KG1 (cell line): Measurements from ENCODE around the gene TSPOAP1.

ENCODE experiments used
- DNase-seq: peaks from one replicate; lab custom pipeline; 2025; lab: John Stamatoyannopoulos, UW

The TSPOAP1 gene

DNA sequence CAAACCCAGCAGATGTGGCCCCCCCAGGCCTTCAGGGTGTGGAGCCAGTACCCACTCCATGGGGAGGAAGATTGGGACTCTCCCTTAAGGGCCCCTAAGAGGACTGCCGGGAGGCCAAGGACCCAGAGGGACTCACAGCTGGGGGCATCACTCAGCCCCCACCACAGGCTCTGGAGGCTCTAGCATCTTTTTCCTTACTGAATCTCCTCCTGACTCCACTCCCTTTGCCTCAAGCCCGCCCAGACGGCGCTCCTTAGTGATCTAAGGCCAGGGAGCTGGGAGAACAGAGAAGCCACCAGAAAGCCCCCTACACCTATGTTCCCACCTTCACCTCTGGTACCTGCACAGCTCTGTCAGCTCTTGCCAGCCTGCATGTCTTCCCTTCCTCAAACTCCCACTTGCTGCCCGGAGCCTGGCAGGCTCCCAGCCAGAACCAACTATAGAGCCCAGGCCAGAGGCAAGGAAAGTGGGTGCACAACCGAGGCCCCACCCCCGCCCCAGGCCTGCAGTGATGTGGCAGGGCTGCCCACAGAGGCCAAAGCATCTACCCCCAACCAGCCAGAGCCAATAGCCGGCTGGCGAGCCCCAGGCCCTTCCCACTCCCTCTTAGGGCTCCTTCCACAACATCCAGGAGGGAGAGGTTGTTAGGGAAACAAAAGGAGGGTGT is 25.5 kb downstream of the TSPOAP1 start:
- DNase-seq = no peak

DNA sequence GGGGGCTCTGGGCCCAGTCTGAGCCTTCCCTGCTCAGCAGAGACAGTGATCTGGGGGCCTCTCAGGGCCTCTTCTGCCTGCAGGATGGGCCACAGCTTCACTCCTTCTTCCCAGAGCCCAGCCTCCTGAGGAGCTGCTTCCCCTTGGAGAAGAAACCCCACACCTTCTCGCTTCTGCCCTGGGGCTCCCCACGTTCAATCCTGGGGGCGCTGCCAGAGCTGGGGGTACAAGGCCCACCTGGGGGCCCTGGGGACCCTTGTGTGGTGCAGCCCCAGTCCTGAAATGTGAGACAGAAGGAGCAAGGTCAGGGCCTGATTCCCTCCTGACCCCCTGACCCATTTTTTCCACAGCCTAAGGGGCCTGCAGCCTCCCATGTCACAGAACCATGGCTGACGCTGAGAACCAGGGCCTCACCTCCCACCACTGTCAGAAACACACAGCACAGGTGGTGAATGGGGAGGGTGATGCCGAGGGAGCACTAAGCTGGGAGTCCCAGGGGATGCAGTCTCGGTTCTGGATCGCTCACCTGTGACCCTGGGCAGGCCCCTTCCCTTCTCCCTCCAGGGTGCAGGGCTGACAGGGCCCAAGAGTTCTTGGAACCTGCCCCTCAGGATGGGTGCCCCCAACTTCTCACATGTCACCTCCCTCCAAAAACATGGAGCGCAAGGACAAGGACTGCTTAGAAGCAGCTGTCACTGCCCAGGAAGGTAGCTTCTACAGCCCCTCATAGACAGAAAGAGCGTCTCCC is 26.2 kb downstream of the TSPOAP1 start:
- no peak for DNase-seq

DNA sequence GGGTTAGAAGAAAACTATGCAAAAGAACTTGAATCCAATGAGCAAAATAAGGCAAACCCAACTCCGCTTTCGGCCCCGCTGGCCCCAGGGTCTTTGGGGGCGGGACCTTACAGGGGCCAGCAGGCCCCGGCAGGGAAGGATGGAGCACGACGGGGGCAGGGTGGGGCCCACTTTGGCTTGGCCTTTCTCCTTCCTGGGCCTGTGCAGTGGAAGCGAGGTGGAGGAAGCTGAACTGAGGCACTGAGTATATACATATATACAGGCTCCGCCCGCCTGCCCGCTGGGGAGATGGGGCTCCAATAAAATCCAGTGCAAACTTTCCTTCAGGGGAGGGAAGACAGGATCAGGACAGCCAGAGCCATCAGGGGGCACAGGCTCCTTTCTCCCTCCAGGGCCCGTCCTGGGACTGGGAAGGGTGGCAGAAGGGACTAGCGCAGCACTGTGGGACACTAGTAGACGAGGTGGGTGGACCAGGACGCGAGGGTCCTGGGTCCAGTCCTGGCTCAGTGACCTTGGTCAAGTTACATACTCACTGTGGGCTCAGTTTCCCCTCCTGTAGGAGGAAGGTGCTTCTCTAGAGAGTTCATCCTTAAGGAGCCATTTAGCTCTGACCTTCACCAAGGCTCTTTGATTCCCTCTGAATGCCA is 27.0 kb downstream of the TSPOAP1 start:
- no peak for DNase-seq

DNA sequence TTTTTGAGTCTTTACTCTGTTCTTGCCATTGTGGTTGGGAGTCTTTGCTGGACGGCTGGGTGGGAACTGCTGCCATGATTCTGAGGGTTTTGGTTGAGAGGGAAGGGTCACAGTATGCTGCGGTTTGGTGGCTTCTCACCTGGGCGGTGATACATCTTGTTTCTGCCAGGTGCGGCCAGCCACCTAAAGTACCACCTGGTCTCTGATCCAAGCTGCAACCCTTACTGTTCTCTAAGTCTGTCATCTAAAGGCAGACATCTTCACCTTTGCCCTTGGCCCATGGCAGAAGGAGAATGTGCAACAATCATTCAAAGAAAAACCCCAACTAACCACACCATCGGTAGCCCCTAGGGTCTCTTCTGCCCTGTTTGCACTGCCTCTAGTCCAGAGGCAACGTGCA is 28.3 kb downstream of the TSPOAP1 start:
- DNase-seq = no peak

DNA sequence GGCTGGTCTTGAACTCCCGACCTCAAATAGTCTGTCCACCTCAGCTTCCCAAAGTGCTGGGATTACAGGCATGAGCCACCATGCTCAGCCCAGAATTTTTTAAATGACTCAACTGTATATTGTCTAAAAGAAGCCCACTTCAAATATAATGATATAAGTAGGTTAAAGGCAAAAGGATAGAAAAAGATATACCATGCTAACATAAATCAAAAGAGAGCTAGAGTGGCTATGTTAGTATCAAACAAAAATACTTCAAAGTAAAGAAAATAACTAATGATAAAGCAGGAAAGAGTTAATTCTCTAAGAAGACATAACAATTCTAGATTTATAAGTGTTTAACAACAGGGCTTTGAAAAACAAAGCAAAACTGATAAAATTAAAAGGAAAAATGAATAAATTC is 34.6 kb downstream of the TSPOAP1 start:
- no peak for DNase-seq

DNA sequence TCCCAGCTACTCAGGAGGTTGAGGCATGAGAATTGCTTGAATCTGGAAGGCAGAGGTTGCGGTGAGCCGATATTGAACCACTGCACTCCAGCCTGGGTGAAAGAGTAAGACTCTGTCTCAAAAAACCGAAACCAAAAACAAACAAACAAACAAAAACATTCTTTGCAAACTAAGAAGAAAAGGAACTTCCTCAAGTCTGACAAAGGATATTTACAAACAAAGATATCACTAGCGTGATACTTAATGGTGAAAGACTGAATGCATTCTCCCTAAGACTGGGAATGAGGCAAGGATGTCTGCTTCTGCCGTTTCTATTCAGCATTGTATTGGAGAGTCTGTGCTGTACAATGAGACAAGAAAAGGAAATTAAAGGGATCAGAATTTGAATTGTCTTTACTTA is 37.3 kb downstream of the TSPOAP1 start:
- DNase-seq = no peak

DNA sequence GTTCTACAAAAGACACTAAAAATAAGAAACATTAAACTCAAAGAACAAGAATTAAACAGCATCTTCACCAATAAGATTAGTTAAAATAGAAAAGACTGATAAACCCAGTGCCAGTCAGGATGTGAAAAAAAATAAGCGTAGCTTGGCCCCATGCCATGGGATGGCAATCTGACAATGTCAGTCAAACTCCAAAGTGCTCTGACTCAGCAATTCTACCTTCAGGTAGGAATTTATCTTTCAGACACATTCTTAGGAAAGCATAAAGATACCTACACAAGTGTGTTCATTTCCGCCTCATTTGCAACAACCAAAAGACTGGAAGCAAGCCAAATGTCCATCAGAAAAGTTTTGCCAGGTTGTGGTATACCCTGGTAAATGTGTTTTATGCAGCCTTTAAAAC is 38.7 kb downstream of the TSPOAP1 start:
- DNase-seq = no peak

DNA sequence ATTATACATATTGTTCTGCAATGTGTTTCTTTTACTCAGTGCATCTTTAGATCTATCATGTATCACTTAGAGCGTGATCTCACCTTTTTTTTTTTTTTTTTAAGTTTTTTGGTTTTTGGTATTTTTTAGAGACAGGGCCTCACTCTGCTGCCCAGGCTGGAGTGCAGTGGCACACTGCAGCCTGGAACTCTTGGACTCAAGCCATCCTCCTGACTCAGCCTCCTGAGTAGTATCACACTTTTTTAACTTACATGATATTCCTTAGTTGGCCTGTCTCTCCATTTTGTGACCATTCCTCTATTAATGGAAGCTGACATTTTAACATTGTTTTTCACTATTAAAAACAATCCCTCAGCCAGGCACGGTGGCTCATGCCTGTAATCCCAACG is 43.2 kb downstream of the TSPOAP1 start:
- no peak for DNase-seq

DNA sequence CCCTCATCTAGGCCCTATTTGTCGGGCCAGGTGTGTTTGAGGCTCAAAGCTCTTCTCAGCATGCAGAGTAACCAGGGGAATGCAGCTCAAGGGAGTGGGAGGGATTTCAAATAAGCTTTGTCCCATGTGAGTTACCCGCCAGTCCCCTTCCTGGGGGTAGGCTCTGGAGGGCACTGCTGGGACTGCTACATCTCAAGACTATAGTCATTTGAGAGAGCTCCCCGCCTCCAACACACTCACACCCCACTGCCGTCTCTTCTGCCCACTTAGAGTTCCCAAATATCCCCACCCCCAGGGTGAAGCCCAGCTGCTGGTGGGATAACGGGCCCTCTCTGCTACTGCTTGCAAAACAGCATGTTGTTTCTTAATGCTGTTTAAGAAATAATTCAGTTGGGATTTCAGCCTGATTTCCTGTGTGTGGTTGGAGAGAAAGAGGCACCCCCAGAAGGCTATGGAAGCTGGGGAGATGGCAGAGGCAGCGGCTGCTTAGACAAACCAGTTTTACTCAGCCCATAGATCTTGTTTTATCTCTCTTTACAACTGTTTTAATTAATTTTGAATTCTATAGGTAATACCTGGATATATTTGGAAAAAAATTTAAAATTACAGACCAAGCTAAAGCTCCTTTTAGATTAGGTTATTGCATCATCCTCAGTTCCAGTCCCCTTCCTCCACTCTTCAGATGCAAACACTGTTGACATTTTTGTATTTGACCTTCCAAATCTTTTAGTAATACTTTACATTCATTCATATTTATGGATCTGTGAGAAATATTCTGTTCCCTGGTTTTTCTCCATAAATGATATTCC is 43.8 kb downstream of the TSPOAP1 start:
- no peak for DNase-seq

DNA sequence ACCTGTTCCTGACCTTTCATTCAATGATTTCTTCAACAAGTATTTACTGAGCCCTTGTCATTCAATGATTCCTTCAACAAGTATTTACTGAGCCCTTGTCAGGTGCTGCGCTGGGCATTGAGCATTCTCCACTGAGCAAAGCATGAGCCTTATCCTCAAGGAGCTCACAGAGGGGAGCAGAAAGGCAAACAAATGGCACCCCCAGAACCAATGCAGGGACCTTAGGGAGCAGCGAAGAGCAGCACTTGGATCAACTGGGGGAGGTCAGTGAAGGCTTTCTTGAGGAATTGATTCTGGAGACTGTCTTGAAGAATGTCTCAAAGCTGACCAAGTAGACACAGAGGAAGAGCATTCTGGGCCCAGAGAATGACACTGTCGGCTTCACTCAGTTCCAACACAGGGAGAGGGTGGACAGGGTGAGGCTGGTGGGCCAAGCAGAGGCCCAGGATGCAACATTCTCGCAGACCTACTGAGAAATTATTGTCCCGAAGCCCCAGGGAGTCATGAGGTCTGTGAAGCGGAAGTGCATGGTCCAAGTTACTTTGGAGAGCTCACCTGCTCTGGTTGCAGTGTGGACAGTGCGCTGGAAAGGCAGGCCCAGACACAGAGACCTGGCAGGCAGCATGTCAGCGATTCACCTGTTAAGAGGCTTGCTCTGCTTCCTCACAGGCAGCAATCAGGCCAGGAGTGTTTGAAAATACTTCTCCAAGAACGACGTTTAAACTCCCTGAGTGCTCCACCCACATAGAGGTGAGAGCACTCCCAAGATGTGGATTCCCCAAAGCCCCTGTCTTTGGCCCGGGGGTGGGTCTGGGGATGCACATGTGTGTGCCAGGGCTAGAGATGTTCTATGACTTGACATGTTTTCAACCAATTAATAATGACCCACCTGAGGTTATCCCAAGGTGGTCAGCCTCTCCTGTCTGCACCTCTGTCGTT is 44.7 kb downstream of the TSPOAP1 start:
- DNase-seq = no peak

DNA sequence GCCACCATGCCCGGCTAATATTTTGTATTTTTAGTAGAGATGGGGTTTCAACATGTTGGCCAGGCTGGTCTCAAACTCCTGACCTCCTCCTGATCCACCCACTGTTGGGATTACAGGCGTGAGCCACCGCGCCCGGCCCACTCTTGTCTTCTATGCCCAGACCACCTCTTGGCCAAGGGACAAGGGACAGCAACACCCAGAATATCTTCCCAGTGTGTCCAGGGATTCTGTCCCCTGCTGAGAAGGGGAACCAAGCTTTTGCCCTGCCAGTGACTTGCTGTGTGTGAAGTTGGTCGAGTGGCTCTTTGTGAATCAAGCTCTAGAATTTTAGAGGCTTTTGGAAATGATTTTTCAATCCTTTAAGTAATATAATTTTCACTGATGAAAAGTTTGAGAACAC is 46.2 kb downstream of the TSPOAP1 start:
- DNase-seq = no peak

DNA sequence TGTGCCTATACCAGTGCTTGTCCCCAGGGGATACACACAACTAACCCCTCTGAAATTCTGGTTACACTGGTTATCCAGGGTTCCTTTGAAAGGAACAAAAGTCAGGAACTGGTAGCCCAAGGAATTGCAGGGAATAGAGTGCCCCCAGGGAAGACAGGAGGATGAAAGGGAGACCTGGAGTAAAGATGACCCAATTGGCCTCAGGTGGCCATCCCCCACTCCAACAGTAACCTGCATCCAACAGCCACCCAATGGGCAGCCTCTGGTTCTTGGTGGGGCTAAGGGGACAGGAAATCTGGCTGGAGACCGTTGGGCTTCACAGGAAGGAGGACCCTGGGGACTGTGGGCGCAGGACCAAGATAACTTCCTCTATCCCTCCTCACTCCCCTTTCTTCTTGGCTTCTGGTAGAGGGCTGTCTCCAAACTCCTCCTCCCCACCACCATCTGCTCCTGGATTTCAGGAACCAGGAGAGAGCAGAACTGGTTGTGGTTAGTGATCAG is 47.0 kb downstream of the TSPOAP1 start:
- peak; percentile 72 for DNase-seq

DNA sequence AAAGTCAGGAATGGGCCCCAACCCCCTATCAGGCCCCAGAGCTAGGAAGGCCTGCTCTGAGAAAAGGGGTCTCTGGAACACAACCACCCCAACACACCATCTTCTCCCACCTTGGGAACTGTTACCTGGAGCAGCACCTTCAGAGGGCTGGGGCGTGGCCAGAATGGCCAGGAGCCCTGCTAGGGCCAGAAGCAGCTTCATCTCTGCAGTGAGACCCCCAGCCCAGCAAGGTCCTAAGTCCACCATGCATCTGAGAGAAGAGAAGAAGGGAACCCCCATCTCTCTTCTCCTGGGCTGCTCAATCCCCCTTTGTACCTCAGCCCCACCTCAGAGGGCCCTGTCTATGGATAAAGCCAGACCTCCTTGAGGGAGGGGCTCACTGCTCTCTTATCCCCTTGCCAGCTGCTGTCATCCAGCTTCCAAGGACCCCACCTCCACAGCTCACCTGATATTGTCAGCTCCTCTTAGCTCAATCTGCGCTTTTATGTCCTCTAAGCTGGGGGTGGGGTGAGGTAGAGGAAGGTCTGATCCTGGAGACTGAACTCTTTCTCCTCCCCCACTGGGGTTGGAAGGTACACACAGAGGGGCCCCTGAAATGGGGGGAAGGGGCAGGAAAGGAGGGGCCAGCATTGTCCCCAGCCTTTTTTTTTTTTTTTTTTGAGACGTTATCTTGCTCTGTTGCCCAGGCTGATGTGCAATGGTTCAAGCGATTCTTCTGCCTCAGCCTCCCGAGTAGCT is 47.9 kb downstream of the TSPOAP1 start, which contains the start of gene MPO:
MPO (minus strand) TSS at position 456 of the 738 bp plus-strand sequence; CDS start at position 279, 177 bp downstream.
- no peak for DNase-seq

DNA sequence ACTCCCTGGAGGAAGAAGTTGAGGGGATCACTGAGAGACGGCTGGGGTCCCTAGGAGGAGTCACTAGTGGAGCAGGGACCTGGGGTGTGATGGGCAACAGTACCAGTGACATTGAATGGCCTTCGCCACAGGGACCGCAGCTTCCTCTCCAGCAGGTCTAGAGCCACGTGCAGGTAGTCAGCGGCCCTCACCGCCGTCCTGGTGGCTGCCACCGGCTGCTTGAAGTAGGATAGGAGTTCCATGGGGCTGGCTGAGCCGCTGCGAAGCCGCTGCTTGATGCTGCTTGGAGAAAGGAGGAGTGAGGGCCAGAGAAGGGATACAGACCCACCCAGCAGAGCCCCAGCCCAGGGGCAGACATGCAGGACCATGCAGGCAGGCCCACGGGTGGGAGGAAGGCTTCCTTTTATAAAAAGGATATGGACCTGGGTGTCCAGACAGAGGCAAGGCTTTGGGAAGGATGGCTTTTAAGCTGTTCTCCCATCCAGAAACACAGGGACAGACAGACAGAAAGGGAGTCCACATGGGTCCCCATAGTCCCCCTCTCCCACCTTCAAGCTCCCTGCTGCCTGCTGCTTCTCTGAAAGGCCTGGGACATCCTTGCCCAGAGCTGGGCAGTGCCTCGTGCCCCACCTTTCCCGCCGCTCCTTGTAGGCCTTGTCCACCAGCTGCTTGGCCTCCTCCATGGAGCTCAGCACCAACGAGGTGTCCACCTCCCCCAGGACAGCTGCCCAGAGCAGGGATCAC is 48.7 kb downstream of the TSPOAP1 start:
- no peak for DNase-seq

DNA sequence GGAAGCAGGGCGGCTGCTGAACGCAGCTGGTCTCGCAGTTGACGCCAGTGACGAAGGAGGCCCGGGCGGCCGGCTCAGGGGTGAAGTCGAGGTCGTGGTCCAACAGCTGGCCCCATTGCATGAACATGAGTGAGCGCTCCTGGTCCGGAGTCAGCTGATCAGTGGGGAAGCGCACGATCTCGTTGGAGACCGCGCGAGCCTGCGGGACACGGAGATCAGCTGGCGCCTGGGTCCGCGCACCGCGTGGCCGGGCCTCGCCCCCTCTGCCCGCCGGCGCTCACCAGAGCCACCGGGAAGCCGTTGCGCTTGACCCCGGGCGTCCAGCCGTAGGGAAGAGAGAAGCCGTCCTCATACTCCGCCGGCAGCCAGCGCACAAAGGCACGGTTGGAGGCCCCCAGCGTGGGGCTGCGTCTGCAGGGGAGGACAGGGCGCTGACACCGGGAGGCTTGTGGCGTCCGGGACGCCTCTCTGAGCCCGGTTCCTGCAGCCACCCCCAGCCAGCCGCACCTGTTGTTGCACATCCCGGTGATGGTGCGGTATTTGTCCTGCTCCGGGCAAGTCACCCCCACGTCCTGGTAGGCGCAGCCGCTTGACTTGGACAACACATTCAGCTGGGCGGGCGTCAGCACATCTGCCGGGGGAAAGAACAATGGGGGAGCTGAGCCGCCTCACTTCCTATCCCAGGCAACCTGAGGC is 49.4 kb downstream of the TSPOAP1 start:
- DNase-seq = no peak

DNA sequence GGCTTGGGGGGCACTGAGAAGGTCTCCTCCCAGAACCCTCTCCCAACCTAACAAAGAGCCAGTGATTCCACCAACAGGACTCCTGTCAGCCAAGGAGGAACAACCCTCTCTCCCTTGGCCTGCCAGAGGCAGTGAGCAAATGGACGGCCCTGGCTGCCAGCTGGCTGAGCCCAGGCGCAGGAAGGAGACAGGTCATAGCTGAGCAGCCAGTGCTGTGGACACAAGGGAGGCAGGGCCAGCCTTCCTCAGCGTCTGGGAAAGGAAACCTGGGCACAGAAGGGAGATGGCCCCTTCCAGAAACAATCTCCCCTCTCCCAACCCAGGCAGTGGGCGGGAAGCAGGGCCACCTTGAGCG is 50.0 kb downstream of the TSPOAP1 start:
- no peak for DNase-seq

DNA sequence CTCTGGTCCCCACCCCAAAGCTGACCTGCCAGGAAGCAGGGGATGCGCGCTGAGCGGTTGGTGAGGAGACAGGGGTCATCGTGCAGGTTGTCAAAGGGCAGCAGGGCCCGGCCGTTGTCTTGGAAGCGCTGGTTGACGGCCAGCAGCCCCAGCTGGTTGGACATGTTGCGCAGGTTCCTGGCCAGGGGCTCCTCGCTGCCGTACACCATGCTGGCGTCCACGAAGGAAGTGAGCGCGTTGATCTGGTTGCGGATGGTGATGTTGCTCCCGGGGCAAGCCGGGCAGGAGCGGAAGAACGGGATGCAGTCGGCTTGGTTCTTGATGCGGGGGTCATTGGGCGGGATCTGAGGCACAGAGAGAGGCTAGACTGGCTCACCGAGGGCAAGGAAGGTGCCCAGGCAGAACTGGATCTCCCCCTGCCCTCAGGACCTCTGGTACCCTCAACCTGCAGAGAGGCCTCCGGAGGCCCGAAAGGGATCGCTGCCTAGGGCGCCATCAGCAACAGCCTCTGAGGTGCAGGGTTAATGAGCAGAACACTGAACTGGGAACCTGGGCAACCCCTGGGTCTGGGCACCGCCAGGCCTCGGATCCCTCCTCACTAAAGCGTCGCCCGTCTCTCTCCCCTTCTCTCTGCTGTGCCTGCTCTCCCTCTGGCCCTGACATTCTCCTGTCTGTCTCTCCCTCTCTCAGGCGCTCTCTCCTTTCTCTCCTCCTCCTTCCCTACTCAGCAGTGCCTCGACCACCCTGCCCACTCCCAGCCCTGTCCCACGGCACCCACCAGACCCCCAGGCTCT is 50.6 kb downstream of the TSPOAP1 start:
- no peak for DNase-seq

DNA sequence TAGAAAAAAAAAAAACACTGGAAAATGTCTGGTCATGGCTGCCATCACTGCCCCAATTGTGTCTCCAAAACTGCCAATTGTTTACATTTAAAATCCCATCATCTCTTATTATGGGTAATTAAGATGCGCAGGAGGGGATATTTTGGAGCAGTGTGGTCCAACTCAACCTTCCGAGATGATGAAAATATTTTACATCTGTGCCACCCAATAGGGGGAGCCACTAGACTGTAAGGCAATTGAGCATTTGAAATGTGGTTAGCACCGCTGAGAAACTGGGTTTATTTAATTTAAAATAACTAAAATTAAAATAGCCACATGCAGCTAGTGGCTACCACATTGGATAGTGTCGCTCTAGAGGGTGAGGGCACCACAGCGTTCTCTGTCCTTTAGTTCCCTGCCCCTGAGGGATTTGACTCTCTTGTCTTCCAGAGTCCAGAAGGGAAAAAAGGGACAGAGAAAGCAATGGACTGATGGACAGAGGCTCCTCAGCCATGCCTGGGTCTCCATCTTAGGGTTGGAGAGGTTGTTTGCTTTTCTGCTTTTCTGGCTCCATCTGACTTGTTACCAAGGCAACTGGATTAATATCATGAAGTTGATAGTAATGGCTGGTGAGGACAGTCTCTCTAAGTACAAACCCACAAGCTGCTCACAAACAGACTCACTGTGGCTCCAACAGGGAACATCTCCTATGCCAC is 51.3 kb downstream of the TSPOAP1 start:
- no peak for DNase-seq
